ENCODE results near the gene PWWP2B.
"Not testable (repeated sequence)": the region's sequence is repeated elsewhere in the genome, so short reads cannot be mapped to it uniquely, and the experiment has no call there.

The PWWP2B gene

GRCh38 chr10:132420981-132421846 is 24.2 kb downstream of the PWWP2B start:
- DNase-seq, result no peak

GRCh38 chr10:132421847-132422751 is 25.1 kb downstream of the PWWP2B start:
- no peak for DNase-seq

GRCh38 chr10:132422903-132423825 is 26.2 kb downstream of the PWWP2B start:
- no peak for DNase-seq

GRCh38 chr10:132423966-132424861 is 27.2 kb downstream of the PWWP2B start:
- no peak for DNase-seq

- DNase-seq, result no peak
Measured at GRCh38 chr10:132425029-132425756, 28.2 kb downstream of the PWWP2B start.

GRCh38 chr10:132425757-132426155 is 28.8 kb downstream of the PWWP2B start:
- DNase-seq, result no peak

GRCh38 chr10:132427006-132427771 is 30.2 kb downstream of the PWWP2B start:
- DNase-seq, result no peak

- no peak for DNase-seq
Measured at GRCh38 chr10:132427939-132428367, 31.0 kb downstream of the PWWP2B start.

GRCh38 chr10:132428486-132428995 is 31.5 kb downstream of the PWWP2B start:
- DNase-seq, result no peak

- DNase-seq, result no peak
Measured at GRCh38 chr10:132429281-132430230, 32.6 kb downstream of the PWWP2B start.

- no peak for DNase-seq
Measured at GRCh38 chr10:132430231-132430743, 33.3 kb downstream of the PWWP2B start.

GRCh38 chr10:132430861-132431271 is 33.9 kb downstream of the PWWP2B start:
- DNase-seq, result no peak

GRCh38 chr10:132431537-132432175 is 34.7 kb downstream of the PWWP2B start:
- DNase-seq, result no peak

GRCh38 chr10:132432176-132432540 is 35.2 kb downstream of the PWWP2B start:
- DNase-seq, result no peak

GRCh38 chr10:132433671-132434340 is 36.8 kb downstream of the PWWP2B start:
- DNase-seq, result no peak

- DNase-seq, result peak in 2 of 4 experiments; percentile 27 to 46
Measured at GRCh38 chr10:132434405-132435005, 37.5 kb downstream of the PWWP2B start.

GRCh38 chr10:132435320-132435719 is 38.3 kb downstream of the PWWP2B start:
- not testable (repeated sequence) for DNase-seq
